Naive thymus-derived CD4-positive, alpha-beta T cell (primary cell): ENCODE data around the gene ABLIM3. TPM values are rescaled to one million over a fixed set of nuclear protein-coding genes. Genes with fewer than 3 reads are reported as not detected.

Experiments used
- ATAC-seq: fragments of 150-1000 bp; cut with Tn5 transposase; 2 replicates; pipeline ENCODE4 v1.10.0; 2021; ENCODE audit warnings: mild to moderate bottlenecking, moderate library complexity
- CTCF ChIA-PET: fragments of 350-600 bp; sonication (Branson Sonifier 250); formaldehyde crosslinking; loops from one replicate; lab custom pipeline; 2021; ENCODE audit warnings: antibody characterized with exemption; lab: Charles Lee
- POLR2A ChIA-PET: fragments of 350-600 bp; sonication (Branson Sonifier 250); formaldehyde crosslinking; loops from one replicate; lab custom pipeline; 2021; ENCODE audit warnings: antibody characterized with exemption, inconsistent platforms; lab: Charles Lee
- DNase-seq, 9 donors: peaks; one replicate each; pipeline versions ENCODE4 v3.0.0 to v3.0.0-alpha.2; 2020 to 2022; ENCODE audit warnings: mixed read lengths in 1 of 9
- H3K27ac ChIP-seq: one replicate; pipeline ENCODE4 v1.7.0; 2013; ENCODE audit warnings: mild to moderate bottlenecking, low read depth, low read length, moderate library complexity
- H3K27me3 ChIP-seq, 2 donors: one replicate each; pipeline ENCODE4 v1.7.0; 2013; ENCODE audit warnings: low read length in 2 of 2, mild to moderate bottlenecking in 2 of 2, moderate library complexity in 2 of 2; ENCODE audit not compliant: control insufficient read depth in 2 of 2, insufficient read depth in 2 of 2
- H3K36me3 ChIP-seq, 3 experiments: 1 replicate in 2 of 3; 2 replicates in 1 of 3; pipeline ENCODE4 v1.7.0; 2013; ENCODE audit warnings: low read length in 3 of 3, mild to moderate bottlenecking in 3 of 3, moderate library complexity in 1 of 3; ENCODE audit not compliant: insufficient read depth in 3 of 3, control insufficient read depth in 2 of 3
- H3K4me1 ChIP-seq, 2 donors: one replicate each; pipeline ENCODE4 v1.7.0; 2013; ENCODE audit warnings: low read length in 2 of 2, mild to moderate bottlenecking in 2 of 2, moderate library complexity in 1 of 2; ENCODE audit not compliant: control insufficient read depth in 2 of 2, insufficient read depth in 2 of 2
- H3K4me3 ChIP-seq: 2 replicates; pipeline ENCODE4 v1.7.0; 2013; ENCODE audit warnings: mild to moderate bottlenecking, low read length
- H3K9me3 ChIP-seq, 3 experiments: 1 replicate in 2 of 3; 2 replicates in 1 of 3; pipeline ENCODE4 v1.7.0; 2013; ENCODE audit warnings: low read length in 3 of 3; ENCODE audit not compliant: control insufficient read depth in 2 of 3
- H3K27ac Mint-ChIP-seq, 9 donors: one replicate each; pipeline ENCODE4 v1.8.0; 2020 to 2022; ENCODE audit warnings: mixed read lengths in 9 of 9, mild to moderate bottlenecking in 8 of 9, moderate library complexity in 5 of 9, inconsistent platforms in 2 of 9
- H3K27me3 Mint-ChIP-seq, 5 donors: one replicate each; pipeline ENCODE4 v1.8.0; 2021 to 2022; ENCODE audit warnings: mixed read lengths in 5 of 5, mild to moderate bottlenecking in 1 of 5
- H3K36me3 Mint-ChIP-seq, 5 donors: one replicate each; pipeline ENCODE4 v1.8.0; 2020 to 2022; ENCODE audit warnings: mixed read lengths in 5 of 5, mild to moderate bottlenecking in 3 of 5, inconsistent platforms in 1 of 5
- H3K4me1 Mint-ChIP-seq, 7 donors: one replicate each; pipeline ENCODE4 v1.8.0; 2020 to 2022; ENCODE audit warnings: mixed read lengths in 7 of 7, mild to moderate bottlenecking in 3 of 7, inconsistent platforms in 1 of 7
- H3K4me3 Mint-ChIP-seq, 10 donors: one replicate each; pipeline ENCODE4 v1.8.0; 2020 to 2022; ENCODE audit warnings: mild to moderate bottlenecking in 10 of 10, mixed read lengths in 10 of 10, moderate library complexity in 6 of 10, inconsistent platforms in 2 of 10
- H3K9me3 Mint-ChIP-seq, 11 donors: one replicate each; pipeline ENCODE4 v1.8.0; 2020 to 2022; ENCODE audit warnings: mixed read lengths in 11 of 11, mild to moderate bottlenecking in 4 of 11, inconsistent platforms in 1 of 11, moderate library complexity in 1 of 11
- intact Hi-C, 2 donors: fragments of 100-400 bp; cut with micrococcal nuclease; formaldehyde crosslinking; loops; one replicate each; pipeline ENCODE4 v1.15.1; 2023
- polyA plus RNA-seq, 2 donors: library from polyadenylated mRNA; unstranded; fragments of 300-500 nt; fragmentation: Illumina TruSeq; gene quantifications; one replicate each; pipeline ENCODE4 v1.2.3, GENCODE V29; 2021
- total RNA-seq, 6 experiments: library from RNA in 5 of 6; stranded (reverse) in 5 of 6; gene quantifications; 1 replicate in 5 of 6; 2 replicates in 1 of 6; pipeline ENCODE4 v1.2.3 and lab custom pipeline; 2021 to 2026

The ABLIM3 gene
- 1 to 10 TPM in 1 of 5 experiments, under 1 TPM in 1, not detected in 3; 0.08 to 1.3 TPM for total RNA-seq
- polyA plus RNA-seq, result not detected
- 0.40 reads per million for total RNA-seq (lab: John Stamatoyannopoulos, UW)

DNA sequence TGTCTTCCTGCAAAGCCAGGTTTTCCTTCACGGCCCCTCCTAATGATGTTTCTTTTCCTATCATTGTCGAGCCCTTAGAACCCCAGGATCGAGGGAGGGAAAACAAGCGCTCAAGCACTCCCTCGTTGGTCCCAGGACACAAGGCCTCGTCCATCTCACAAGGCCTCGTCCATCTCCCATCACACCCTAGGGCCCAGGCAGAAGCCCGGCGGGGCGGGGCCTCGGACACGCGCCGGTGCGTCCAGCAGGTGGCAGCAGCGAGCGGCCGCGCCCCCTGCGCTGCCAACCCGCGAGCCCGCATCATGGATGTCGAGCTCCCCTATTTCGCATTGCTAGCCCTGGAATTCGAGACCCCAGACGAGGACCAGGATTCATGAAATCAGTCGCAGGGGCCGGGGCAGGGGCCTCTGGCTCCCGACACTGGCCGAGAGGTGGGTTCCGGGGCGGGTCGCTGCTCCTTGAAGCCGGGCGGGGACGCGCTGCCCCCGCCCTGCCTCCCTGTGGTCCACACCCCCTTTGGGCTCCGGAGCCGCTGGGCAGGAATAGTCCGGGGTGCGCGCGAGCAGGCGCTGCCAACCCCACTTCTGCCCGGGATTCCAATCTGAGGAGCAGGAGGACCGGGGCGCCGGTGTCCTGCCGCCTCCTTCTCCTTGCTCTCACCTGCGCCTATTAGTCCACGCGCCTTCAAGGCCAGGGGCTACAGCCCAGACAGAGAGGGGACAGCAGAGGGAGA lies at the start of gene ABLIM3:
Gene ABLIM3, plus strand, starts transcription at position 270 of the 733 bp plus-strand sequence. CDS start 603 bp downstream, outside the sequence.
- DNase-seq (peak; percentile 49 to 87 (median 74)), ATAC-seq (peak; percentile 96)
- peaks cover 0 to 4% of the 10 kb centered on the region in 2 donors for H3K27me3 ChIP-seq
- peaks cover 3 to 4% of the 10 kb centered on the region in 2 donors for H3K4me1 ChIP-seq
- Mint-ChIP-seq H3K27ac (peak within 1 kb of the TSS in 1 of 9 donors; percentile 71), H3K27me3 (peaks cover 5 to 58% (median 28%) of the 10 kb centered on the region in 5 donors), H3K4me3 (peak within 1 kb of the TSS; percentile 11 to 79 (median 62)), H3K36me3 (no peaks in the 10 kb centered on the region), H3K9me3 (peaks cover 0 to 3% (median 0%) of the 10 kb centered on the region in 11 donors), H3K4me1 (peaks cover 0 to 6% (median 0%) of the 10 kb centered on the region in 7 donors)
- no peak within 1 kb of the TSS for H3K27ac ChIP-seq
- ChIA-PET POLR2A (interaction anchor here (1.8 kb wide), 1 partner anchor 123 kb away, joined by 5 read pairs; no protein-coding TSS in a partner anchor), CTCF (interaction anchor here (0.6 to 9.8 kb wide), 17 partner anchors 9 to 132 kb away, joined by 3 to 142 read pairs (median 5); partner anchors contain the start of gene AFAP1L1)
- H3K4me3 ChIP-seq, result peak within 1 kb of the TSS; percentile 62
- no peaks in the 10 kb centered on the region for H3K9me3 ChIP-seq
- H3K36me3 ChIP-seq, result no peaks in the 10 kb centered on the region
- intact Hi-C loops, result loop anchor here (1.0 to 5.0 kb wide), 6 partner anchors 99 to 423 kb away; no protein-coding TSS in a partner anchor

DNA sequence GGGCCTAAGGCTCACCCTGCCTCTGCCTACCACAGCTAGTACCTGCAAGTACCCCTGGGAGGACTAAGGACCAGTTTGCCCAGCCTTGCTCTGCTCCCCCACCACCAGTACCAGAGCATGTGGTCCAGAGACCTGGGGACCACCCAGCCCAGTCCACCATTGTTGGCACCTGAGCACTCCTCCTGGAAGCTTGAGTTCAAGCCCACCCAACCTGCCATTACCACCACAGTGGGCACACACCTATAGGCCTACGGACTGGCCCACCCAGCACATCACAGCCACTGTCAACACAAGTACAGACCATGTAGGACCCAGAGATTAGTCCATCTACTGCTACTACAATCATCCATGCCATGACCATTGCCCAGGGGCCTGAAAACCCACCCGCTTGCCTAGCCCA lies 47.7 kb upstream of the ABLIM3 start:
- no peak overlapping the region for H3K4me3 Mint-ChIP-seq
- ChIA-PET CTCF (no interaction called here), POLR2A (no interaction called here)
- Histone ChIP-seq H3K9me3 (no peaks in the 10 kb centered on the region), H3K4me3 (no peak overlapping the region), H3K36me3 (no peaks in the 10 kb centered on the region), H3K27me3 (no peaks in the 10 kb centered on the region), H3K27ac (no peak overlapping the region), H3K4me1 (no peaks in the 10 kb centered on the region)
- peaks cover 0 to 21% (median 2%) of the 10 kb centered on the region in 5 donors for H3K36me3 Mint-ChIP-seq
- H3K27ac Mint-ChIP-seq, result no peak overlapping the region
- intact Hi-C loops, result no loop called here
- DNase-seq, result no peak
- H3K9me3 Mint-ChIP-seq, result peaks cover 4 to 46% (median 34%) of the 10 kb centered on the region in 11 donors
- H3K4me1 Mint-ChIP-seq, result no peaks in the 10 kb centered on the region
- H3K27me3 Mint-ChIP-seq, result peaks cover 0 to 47% (median 38%) of the 10 kb centered on the region in 5 donors
- no peak for ATAC-seq

DNA sequence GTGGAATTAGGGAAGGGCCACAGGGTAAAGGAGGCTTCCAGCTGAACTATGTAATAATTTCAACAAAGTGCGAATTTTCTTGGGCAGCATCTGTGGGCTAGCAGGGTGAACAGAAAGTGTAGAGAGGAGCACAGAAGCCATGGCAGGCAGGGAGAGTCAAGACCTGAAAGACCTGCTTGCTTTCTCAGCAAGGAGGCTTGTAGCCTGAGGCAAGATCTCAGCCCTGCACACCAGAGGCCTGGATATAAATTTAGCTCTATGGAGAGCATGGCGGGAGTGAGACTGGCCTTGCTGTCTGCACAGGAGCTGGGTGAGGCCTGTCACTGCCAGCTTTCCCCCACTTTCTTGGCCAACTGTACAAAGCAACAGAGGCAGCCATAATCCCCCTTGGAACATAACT lies 46.3 kb upstream of the ABLIM3 start:
- DNase-seq, result no peak
- Mint-ChIP-seq H3K9me3 (peaks cover 8 to 60% (median 46%) of the 10 kb centered on the region in 11 donors), H3K36me3 (peaks cover 0 to 24% (median 7%) of the 10 kb centered on the region in 5 donors), H3K27me3 (peaks cover 3 to 46% (median 36%) of the 10 kb centered on the region in 5 donors), H3K4me3 (no peak overlapping the region), H3K27ac (no peak overlapping the region), H3K4me1 (peaks cover 0 to 2% (median 0%) of the 10 kb centered on the region in 7 donors)
- Histone ChIP-seq H3K27ac (no peak overlapping the region), H3K27me3 (no peaks in the 10 kb centered on the region), H3K36me3 (no peaks in the 10 kb centered on the region), H3K9me3 (peaks cover 0 to 7% (median 0%) of the 10 kb centered on the region in 3 experiments), H3K4me1 (no peaks in the 10 kb centered on the region), H3K4me3 (no peak overlapping the region)
- intact Hi-C loops, result no loop called here
- ChIA-PET POLR2A (no interaction called here), CTCF (no interaction called here)
- ATAC-seq, result no peak

DNA sequence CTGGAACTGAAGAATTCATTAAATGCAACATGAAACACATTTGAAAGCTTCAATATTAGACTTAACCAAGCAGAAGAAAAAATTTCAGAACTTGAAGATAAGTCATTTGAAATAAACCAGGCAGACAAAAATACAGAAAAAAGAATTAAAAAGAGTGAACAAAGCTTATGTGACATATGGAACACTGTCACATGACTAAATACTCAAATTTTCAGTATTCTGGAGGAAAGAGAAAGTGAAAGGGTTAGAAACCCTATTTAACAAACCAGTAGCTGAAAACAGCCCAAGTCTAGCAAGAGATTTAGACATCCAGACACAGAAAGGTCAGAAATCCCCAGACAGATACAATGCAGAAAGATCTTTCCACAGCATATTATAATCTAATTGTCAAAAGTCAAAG lies 41.4 kb upstream of the ABLIM3 start:
- intact Hi-C loops, result no loop called here
- Histone ChIP-seq H3K27ac (no peak overlapping the region), H3K27me3 (no peaks in the 10 kb centered on the region), H3K9me3 (peaks cover 0 to 10% (median 0%) of the 10 kb centered on the region in 3 experiments), H3K4me1 (no peaks in the 10 kb centered on the region), H3K36me3 (no peaks in the 10 kb centered on the region), H3K4me3 (no peak overlapping the region)
- ATAC-seq (no peak), DNase-seq (no peak)
- Mint-ChIP-seq H3K36me3 (peaks cover 0 to 20% (median 8%) of the 10 kb centered on the region in 5 donors), H3K27ac (no peak overlapping the region), H3K9me3 (peaks cover 4 to 59% (median 43%) of the 10 kb centered on the region in 11 donors), H3K4me3 (no peak overlapping the region), H3K4me1 (peaks cover 0 to 4% (median 0%) of the 10 kb centered on the region in 7 donors), H3K27me3 (peaks cover 0 to 17% (median 12%) of the 10 kb centered on the region in 5 donors)
- ChIA-PET CTCF (no interaction called here), POLR2A (interaction anchor here (0.6 kb wide), 1 partner anchor 13 kb away, joined by 3 read pairs; no protein-coding TSS in a partner anchor)

DNA sequence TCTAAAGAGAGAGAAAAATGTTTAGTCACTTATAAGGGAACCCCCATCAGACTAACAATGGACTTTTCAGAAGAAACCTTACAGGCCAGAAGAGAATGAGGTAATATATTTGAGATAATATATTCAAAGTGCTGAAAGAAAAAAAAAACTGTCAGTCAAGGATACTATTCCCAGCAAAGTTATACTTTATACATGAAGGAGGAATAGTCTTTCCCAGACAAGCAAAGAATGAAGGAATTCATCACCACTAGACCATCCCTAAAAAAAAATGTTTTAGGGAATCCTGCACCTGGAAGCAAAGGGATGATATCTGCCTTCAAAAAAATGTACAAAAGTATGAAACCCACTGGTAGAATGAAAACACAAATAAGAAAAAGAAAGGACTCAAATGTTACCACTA lies 41.0 kb upstream of the ABLIM3 start:
- H3K4me3 ChIP-seq, result no peak overlapping the region
- Mint-ChIP-seq H3K27ac (no peak overlapping the region), H3K9me3 (peaks cover 4 to 55% (median 41%) of the 10 kb centered on the region in 11 donors), H3K4me3 (no peak overlapping the region), H3K4me1 (peaks cover 0 to 4% (median 0%) of the 10 kb centered on the region in 7 donors), H3K27me3 (peaks cover 0 to 17% (median 12%) of the 10 kb centered on the region in 5 donors), H3K36me3 (peaks cover 0 to 20% (median 8%) of the 10 kb centered on the region in 5 donors)
- DNase-seq (no peak), ATAC-seq (no peak)
- intact Hi-C loops, result no loop called here
- CTCF ChIA-PET, result no interaction called here
- no peaks in the 10 kb centered on the region for H3K4me1 ChIP-seq
- peaks cover 0 to 10% (median 0%) of the 10 kb centered on the region in 3 experiments for H3K9me3 ChIP-seq
- POLR2A ChIA-PET, result no interaction called here
- no peaks in the 10 kb centered on the region for H3K27me3 ChIP-seq
- H3K36me3 ChIP-seq, result no peaks in the 10 kb centered on the region
- no peak overlapping the region for H3K27ac ChIP-seq

DNA sequence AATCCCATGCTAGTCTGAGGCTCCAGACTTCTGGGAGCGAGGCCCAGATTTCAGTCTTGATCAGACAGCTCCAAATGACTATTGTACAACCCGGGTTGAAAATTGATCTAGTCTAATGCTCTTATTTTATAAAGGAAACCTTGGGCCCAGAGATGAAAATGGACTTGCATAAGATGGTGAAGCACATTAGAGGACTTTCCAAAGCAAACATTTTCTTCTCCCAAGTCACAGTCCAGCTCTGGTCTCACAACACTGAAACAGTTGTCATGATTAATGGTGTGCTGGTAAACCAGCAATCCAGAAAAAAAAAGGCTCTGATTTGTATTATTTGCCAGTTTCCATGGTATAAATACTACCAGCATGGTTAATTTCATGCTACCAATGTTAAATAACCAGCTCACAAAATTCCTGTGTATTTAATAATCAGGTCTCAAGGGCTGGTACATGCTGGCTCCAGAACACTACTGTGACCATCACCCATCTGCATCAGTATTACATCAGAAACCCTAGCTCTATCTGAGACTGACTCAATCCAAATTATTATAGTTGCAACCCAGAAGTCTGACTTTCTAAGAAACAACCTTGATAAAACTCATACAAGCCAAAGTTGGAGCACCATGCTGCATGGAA lies 32.5 kb upstream of the ABLIM3 start:
- H3K9me3 ChIP-seq, result no peaks in the 10 kb centered on the region
- Mint-ChIP-seq H3K9me3 (no peaks in the 10 kb centered on the region), H3K36me3 (no peaks in the 10 kb centered on the region), H3K27me3 (peaks cover 0 to 10% (median 0%) of the 10 kb centered on the region in 5 donors), H3K4me1 (no peaks in the 10 kb centered on the region), H3K27ac (no peak overlapping the region), H3K4me3 (no peak overlapping the region)
- intact Hi-C loops, result no loop called here
- CTCF ChIA-PET, result interaction anchor here (0.6 kb wide), 1 partner anchor 490 kb away, joined by 3 read pairs; no protein-coding TSS in a partner anchor
- DNase-seq (no peak), ATAC-seq (no peak)
- H3K36me3 ChIP-seq, result no peaks in the 10 kb centered on the region
- no peak overlapping the region for H3K27ac ChIP-seq
- H3K27me3 ChIP-seq, result no peaks in the 10 kb centered on the region
- no peaks in the 10 kb centered on the region for H3K4me1 ChIP-seq
- POLR2A ChIA-PET, result no interaction called here
- H3K4me3 ChIP-seq, result no peak overlapping the region
